ENCODE data around the gene TLK2.

Gene TLK2

DNA sequence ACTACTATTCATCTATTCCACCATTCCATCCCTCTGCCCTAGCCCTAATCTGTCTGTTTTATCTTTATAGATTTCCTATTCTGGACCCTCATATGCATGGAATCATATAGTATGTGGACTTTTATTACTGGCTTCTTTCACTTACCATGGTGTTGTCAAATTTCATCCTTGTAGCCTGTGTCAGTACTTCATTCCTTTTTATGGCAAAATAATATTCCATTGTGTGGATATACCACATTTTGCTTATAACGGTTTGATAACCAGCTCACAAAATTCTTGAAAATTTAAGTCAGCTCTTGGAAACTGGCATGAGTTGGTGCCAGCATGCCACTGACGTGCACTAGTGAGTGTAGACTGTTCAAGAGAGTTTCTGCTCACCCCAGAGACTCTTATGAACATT, 118.5 kb downstream of the TLK2 start:
- Histone ChIP-seq H3K27ac (ENCODE audit: extremely low read depth, low read depth, low read length) (no peak overlapping the region), H3K4me3 (ENCODE audit: low read depth, low read length) (no peak overlapping the region), H3K36me3 (ENCODE audit: control insufficient read depth in 2 of 2, insufficient read depth in 1 of 2, low read length in 2 of 2) (peaks cover 65 to 81% of the 10 kb centered on the region in 2 experiments), H3K4me1 (ENCODE audit: control insufficient read depth, insufficient read depth, low read length) (no peaks in the 10 kb centered on the region), H3K9me3 (ENCODE audit: control insufficient read depth, insufficient read depth, low read depth, low read length) (no peaks in the 10 kb centered on the region)
- TF ChIP-seq, protein P1, sequence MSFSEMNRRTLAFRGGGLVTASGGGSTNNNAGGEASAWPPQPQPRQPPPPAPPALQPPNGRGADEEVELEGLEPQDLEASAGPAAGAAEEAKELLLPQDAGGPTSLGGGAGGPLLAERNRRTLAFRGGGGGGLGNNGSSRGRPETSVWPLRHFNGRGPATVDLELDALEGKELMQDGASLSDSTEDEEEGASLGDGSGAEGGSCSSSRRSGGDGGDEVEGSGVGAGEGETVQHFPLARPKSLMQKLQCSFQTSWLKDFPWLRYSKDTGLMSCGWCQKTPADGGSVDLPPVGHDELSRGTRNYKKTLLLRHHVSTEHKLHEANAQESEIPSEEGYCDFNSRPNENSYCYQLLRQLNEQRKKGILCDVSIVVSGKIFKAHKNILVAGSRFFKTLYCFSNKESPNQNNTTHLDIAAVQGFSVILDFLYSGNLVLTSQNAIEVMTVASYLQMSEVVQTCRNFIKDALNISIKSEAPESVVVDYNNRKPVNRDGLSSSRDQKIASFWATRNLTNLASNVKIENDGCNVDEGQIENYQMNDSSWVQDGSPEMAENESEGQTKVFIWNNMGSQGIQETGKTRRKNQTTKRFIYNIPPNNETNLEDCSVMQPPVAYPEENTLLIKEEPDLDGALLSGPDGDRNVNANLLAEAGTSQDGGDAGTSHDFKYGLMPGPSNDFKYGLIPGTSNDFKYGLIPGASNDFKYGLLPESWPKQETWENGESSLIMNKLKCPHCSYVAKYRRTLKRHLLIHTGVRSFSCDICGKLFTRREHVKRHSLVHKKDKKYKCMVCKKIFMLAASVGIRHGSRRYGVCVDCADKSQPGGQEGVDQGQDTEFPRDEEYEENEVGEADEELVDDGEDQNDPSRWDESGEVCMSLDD (tag by site-specific recombination; IDR thresholded peaks at IDR 0.05), result no peak
- no peak for TF ChIP-seq ZNF664 (tag by site-specific recombination; IDR thresholded peaks at IDR 0.05)
- peak; percentile 85 for TF ChIP-seq ZNF146 (tag by site-specific recombination; IDR thresholded peaks at IDR 0.05)
- ChIA-PET POLR2A (no interaction called here), CTCF (no interaction called here)

DNA sequence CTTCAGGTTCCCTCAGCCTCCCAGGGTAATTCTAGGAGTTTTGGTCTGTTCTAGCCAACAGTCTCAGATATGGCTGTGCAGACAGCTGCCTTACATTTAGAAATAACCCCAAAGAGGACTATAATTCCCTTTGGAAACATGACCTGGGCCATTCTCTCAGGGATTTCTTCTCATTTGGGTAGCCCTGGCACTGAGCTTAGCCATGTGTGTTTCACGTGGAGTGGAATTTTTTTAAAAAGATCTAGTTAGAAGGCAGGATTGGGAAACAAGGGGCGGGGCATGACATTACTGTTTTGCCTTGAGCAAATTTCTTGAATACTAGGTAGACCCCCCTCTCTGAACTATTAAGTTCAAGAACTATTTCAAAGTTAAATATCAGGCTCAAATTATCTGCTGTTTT, 119.3 kb downstream of the TLK2 start:
- TF ChIP-seq, protein P2, sequence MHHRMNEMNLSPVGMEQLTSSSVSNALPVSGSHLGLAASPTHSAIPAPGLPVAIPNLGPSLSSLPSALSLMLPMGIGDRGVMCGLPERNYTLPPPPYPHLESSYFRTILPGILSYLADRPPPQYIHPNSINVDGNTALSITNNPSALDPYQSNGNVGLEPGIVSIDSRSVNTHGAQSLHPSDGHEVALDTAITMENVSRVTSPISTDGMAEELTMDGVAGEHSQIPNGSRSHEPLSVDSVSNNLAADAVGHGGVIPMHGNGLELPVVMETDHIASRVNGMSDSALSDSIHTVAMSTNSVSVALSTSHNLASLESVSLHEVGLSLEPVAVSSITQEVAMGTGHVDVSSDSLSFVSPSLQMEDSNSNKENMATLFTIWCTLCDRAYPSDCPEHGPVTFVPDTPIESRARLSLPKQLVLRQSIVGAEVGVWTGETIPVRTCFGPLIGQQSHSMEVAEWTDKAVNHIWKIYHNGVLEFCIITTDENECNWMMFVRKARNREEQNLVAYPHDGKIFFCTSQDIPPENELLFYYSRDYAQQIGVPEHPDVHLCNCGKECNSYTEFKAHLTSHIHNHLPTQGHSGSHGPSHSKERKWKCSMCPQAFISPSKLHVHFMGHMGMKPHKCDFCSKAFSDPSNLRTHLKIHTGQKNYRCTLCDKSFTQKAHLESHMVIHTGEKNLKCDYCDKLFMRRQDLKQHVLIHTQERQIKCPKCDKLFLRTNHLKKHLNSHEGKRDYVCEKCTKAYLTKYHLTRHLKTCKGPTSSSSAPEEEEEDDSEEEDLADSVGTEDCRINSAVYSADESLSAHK (tag by site-specific recombination; IDR thresholded peaks at IDR 0.05), result no peak
- no peak for TF ChIP-seq SALL2 (tag by site-specific recombination; IDR thresholded peaks at IDR 0.05; ENCODE audit: borderline replicate concordance)

DNA sequence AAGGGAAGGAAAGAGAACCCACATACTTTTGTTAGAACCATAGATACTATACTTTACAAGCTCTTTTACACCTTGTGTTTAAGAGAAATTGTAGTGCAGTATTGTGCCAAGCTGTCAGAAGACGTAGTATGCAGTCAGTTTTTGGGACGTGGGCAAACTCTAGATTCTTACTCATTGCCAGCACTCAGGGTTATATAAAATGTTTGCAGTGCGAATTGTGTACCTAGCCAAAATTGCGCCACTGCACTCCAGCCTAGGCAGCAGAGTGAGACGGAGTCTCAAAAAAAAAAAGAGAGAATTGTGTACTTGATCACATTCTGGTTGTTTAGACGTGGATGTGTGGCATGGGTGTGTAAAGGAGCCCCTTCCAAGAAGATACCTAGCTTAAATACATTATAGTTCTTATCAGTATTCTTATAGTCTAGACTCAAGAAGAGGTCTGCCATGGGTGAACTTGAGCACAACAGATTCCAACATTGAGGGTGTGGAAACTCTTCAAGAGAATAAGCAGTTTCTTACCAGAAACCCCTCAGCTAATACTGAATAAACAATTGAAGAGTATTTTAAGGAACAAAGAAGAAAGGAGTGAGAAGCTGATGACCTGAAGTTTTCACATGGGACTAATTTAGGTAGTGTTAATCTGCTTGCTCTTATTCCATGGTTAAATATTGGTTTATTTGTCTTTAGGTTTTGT, 121.5 kb downstream of the TLK2 start:
- no peak for TF ChIP-seq RBAK (tag by site-specific recombination; IDR thresholded peaks at IDR 0.05)
- no peak for TF ChIP-seq ZNF221 (tag by site-specific recombination; IDR thresholded peaks at IDR 0.05; ENCODE audit: borderline replicate concordance)
- TF ChIP-seq ZNF544 (tag by site-specific recombination; IDR thresholded peaks at IDR 0.05), result no peak
- no peak for TF ChIP-seq FEZF1 (tag by site-specific recombination; IDR thresholded peaks at IDR 0.05)
- no peak for TF ChIP-seq TCF7L2 (IDR thresholded peaks at IDR 0.05; ENCODE audit: borderline replicate concordance, low read depth, low read length)
- TF ChIP-seq, protein P3, sequence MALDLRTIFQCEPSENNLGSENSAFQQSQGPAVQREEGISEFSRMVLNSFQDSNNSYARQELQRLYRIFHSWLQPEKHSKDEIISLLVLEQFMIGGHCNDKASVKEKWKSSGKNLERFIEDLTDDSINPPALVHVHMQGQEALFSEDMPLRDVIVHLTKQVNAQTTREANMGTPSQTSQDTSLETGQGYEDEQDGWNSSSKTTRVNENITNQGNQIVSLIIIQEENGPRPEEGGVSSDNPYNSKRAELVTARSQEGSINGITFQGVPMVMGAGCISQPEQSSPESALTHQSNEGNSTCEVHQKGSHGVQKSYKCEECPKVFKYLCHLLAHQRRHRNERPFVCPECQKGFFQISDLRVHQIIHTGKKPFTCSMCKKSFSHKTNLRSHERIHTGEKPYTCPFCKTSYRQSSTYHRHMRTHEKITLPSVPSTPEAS (tag by site-specific recombination; IDR thresholded peaks at IDR 0.05), result no peak
- TF ChIP-seq KLF8 (tag by site-specific recombination; IDR thresholded peaks at IDR 0.05), result no peak
- no peak for TF ChIP-seq HOXA7 (CRISPR knock-in tag; IDR thresholded peaks at IDR 0.05; ENCODE audit: borderline replicate concordance)
- no peak for TF ChIP-seq ZNF561 (tag by site-specific recombination; IDR thresholded peaks at IDR 0.05; ENCODE audit: borderline replicate concordance)
- TF ChIP-seq, protein P4, sequence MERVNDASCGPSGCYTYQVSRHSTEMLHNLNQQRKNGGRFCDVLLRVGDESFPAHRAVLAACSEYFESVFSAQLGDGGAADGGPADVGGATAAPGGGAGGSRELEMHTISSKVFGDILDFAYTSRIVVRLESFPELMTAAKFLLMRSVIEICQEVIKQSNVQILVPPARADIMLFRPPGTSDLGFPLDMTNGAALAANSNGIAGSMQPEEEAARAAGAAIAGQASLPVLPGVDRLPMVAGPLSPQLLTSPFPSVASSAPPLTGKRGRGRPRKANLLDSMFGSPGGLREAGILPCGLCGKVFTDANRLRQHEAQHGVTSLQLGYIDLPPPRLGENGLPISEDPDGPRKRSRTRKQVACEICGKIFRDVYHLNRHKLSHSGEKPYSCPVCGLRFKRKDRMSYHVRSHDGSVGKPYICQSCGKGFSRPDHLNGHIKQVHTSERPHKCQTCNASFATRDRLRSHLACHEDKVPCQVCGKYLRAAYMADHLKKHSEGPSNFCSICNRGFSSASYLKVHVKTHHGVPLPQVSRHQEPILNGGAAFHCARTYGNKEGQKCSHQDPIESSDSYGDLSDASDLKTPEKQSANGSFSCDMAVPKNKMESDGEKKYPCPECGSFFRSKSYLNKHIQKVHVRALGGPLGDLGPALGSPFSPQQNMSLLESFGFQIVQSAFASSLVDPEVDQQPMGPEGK (tag by site-specific recombination; IDR thresholded peaks at IDR 0.05), result no peak
- peaks cover 74 to 81% of the 10 kb centered on the region in 2 experiments for H3K36me3 ChIP-seq (ENCODE audit: control insufficient read depth in 2 of 2, insufficient read depth in 1 of 2, low read length in 2 of 2)
- ChIA-PET POLR2A (no interaction called here), CTCF (no interaction called here)
- H3K9me3 ChIP-seq (ENCODE audit: control insufficient read depth, insufficient read depth, low read depth, low read length), result no peaks in the 10 kb centered on the region
- no peak overlapping the region for H3K4me3 ChIP-seq (ENCODE audit: low read depth, low read length)
- no peak overlapping the region for H3K27ac ChIP-seq (ENCODE audit: extremely low read depth, low read depth, low read length)
- no peaks in the 10 kb centered on the region for H3K4me1 ChIP-seq (ENCODE audit: control insufficient read depth, insufficient read depth, low read length)

More for the DNA sequence above, 119.3 kb downstream of the TLK2 start:
- H3K36me3 ChIP-seq (ENCODE audit: control insufficient read depth in 2 of 2, insufficient read depth in 1 of 2, low read length in 2 of 2), result peaks cover 70 to 81% of the 10 kb centered on the region in 2 experiments
- no peak overlapping the region for H3K4me3 ChIP-seq (ENCODE audit: low read depth, low read length)
- CTCF ChIA-PET, result interaction anchor here (0.6 kb wide), 1 partner anchor 43 kb away, joined by 5 read pairs; no protein-coding TSS in a partner anchor
- H3K9me3 ChIP-seq (ENCODE audit: control insufficient read depth, insufficient read depth, low read depth, low read length), result no peaks in the 10 kb centered on the region
- no peaks in the 10 kb centered on the region for H3K4me1 ChIP-seq (ENCODE audit: control insufficient read depth, insufficient read depth, low read length)
- no peak overlapping the region for H3K27ac ChIP-seq (ENCODE audit: extremely low read depth, low read depth, low read length)
- POLR2A ChIA-PET, result no interaction called here

Measured in HEK293 (cell line).